GM21360 (cell line): ENCODE measurements around the gene VSTM2L.

Experiments
- ATAC-seq: cut with Tn5 transposase; IDR thresholded peaks from one replicate; pipeline ENCODE4 v1.9.1; 2021; ENCODE audit warnings: mild to moderate bottlenecking, moderate library complexity; ENCODE audit not compliant: unreplicated experiment

VSTM2L gene

GRCh38 chr20:37917461-37917860, 14.5 kb downstream of the VSTM2L start:
- ATAC-seq, result no peak

DNA sequence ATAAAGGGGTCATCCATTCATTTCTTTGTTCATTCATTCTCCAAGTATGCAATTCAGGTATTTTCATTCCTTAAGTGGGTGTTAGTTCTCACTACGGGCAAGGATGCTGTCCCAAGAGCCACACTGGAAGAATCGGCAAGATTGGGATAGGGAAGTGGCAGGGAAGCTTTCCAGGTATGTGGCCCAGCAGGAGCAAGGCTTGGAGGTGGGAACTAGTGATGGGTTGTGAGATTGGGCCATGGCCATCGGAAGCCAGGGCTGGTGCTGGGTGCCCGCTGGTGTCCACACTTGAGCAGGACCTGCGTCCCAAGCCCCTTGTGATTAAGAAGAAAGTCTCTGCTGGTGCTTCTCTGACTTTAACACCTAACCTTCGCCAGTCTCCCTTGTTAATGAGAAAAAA, 15.1 kb downstream of the VSTM2L start:
- ATAC-seq, result no peak

DNA sequence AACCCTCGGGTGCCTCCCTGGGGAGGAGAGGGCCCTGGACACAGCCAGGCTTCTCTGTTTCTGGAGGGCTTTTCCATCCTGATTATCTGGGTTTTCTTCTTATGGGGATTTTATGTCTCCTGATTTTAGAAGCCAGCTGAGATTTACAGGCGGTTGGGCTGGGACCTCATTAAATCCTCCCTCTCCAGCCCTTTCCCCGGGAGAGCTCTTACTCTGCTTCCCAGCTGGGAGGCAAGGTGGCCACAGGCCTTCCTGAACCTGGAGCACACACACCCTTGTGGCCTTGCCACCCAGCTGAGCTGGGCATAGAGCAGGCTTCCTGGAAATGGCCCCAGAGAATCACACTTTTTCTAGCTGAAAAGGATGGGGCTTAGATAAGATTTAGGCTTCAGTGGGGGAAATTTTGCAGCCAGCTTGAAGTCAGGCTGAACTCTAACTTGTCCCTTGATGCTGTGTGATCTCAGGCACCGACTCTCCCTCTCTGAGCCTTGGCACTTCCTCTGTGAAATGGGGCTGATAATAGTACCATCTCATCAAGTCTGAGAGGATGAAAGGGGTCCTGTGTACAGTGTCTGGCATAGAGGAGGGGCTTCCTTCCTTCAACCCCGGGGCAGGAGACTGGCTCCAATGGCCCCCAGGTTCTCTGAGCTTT, 16.6 kb downstream of the VSTM2L start:
- ATAC-seq, result no peak

GRCh38 chr20:37920270-37920669, 17.3 kb downstream of the VSTM2L start:
- no peak for ATAC-seq

- ATAC-seq, result no peak
These were observed 17.9 kb downstream of the VSTM2L start for GRCh38 chr20:37920679-37921322.

GRCh38 chr20:37921341-37921929, 18.5 kb downstream of the VSTM2L start:
- peak; percentile 55 for ATAC-seq

DNA sequence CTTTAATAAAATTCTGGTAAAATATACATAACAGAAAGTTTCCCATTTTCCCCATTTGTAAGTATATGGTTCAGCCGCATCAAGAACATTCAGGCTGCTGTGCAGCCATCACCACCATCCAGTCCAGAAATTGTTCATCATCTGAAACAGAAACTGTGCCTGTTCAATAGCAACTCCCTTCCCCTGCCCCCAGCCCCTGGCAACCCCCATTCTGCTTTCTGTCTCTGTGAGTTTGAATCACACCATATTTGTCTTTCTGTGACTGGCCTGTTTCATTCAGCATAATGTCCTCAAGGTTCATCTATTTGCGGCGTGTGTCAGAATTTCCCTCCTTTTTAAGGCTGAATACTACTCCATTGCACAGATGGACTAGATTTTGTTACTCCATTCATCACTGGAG, 19.1 kb downstream of the VSTM2L start:
- peak; percentile 63 for ATAC-seq

- ATAC-seq, result no peak
These were observed 22.6 kb downstream of the VSTM2L start for GRCh38 chr20:37925265-37926165.

- ATAC-seq, result no peak
These were observed 23.7 kb downstream of the VSTM2L start for GRCh38 chr20:37926612-37927011.

DNA sequence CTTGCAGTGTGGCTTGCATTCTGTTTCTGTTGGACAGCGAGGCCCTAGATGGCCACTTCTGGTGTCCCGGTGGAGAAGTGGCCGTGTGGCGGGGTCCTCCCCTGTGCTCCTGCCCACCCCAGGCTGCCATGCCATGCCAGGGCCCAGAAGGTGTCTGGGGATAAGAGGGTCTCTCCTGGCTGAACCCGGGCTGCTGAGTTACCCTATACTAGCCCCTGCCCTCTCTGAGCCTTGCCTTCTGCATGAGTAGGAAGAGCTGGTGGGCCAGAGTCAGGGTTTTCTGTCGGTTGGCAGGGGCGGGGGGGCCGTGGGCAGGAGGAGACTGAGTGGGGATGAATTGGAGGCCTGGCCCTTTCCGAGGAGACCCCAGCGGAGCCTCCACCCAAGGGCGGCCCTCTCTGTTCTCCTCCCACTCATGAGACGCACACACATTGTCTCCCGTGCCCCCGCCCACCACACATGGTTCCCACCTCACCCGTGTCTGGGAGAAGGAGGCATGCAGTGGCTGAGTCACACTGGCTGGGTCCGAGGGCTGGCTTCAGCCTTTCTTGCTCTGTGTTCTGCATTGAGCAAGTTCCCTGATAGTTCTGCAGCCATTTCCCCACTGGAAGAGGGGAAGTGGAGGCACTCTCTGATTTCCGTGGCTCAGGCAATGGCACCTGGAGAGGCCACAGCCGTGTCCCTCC, 24.6 kb downstream of the VSTM2L start:
- ATAC-seq, result no peak

- ATAC-seq, result no peak
These were observed 26.2 kb downstream of the VSTM2L start for GRCh38 chr20:37928996-37929682.

DNA sequence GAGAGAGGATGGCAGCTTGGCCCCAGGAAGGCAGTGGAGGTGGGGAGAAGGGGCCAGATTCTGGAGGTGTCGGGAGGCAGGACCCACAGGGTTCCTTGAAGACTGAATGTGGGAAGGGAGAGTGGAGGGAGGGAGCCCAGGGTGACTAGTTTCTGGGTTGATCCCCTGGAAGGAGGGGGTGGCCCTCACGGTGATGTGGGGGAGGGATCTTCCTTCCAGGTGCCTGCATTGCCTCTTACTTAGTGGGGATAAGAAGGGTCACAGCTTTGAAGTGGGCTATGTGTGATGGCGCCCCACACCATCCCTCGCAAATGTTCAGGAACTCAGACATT, 26.7 kb downstream of the VSTM2L start:
- ATAC-seq, result no peak

GRCh38 chr20:37931153-37931922, 28.4 kb downstream of the VSTM2L start:
- no peak for ATAC-seq

DNA sequence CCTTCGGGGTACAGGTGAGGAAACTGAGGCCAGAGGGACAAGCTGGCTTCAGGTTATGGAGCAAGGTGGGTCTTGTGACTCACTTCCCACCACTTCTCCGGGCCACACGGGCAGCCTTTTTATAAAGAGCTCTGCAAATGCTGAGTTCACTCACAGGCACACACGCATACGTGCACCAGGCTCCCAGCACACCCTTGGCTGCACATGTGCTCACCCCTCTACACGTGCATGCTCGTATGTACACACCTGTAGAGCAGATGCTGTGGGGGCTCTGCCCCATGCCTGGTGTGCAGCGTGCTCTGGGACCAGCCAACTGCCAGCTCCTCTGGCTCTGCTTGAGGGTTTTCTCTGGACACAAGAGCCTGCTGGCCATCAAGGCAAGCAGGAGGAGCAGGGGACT, 29.1 kb downstream of the VSTM2L start:
- ATAC-seq, result no peak

DNA sequence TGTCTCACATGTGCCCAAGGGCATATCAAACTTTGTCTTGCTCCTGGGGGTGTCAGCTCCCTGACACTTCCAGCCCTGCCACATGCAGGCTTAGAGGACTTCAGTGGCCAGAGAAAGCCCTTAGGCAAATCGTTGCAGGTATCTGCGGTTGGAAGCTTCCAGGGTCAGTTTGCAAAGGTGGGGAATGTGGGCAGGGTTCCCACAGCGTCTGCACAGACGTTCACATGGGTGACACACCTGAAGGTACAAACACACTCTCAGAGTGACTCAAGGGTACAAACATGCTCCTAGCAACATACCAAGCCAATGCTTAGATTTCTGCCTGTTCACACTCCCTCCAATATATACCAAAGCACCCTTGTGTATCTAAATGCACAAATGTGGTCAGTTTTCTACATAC, 30.0 kb downstream of the VSTM2L start:
- ATAC-seq, result no peak

DNA sequence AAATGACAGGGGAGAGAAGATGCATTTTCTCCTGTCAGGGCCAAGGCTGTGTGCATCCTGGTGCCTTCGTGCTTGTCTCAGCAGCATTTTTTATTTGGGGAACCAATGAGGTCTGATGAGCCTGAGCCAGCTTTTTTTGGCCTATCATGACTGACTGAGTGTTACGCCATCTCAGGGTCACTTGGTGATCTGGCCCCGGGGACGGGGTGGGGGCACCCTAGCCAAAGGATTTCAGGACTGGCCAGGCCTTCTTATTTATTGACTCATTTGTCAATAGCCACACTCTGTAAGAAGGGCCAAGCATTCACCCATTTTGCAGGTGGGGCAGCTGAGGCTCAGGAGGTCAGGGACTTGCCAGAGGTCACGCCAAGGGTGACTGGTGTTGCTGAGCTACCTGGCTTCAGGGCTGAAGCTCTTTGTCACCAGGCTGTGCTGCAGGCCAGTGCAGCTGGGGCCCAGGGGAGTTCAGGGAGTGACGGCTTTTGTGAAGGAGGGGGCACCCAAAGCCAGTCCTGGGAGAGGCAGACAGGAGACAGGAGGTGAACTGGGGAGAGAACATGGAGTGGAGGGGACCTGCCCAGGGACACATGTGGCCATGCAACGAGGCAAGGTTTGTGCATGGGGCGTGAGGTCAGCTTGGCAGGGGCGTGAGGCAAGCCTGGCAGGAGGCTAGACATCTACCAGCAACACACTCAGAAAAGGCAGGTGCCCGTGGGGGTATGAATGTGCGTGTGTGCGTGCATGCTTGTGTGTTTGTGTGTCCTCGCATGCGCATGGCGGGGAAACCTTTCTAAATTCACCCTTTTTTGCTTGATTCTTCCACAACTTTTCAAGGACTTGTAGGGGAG, 31.1 kb downstream of the VSTM2L start:
- ATAC-seq, result no peak

DNA sequence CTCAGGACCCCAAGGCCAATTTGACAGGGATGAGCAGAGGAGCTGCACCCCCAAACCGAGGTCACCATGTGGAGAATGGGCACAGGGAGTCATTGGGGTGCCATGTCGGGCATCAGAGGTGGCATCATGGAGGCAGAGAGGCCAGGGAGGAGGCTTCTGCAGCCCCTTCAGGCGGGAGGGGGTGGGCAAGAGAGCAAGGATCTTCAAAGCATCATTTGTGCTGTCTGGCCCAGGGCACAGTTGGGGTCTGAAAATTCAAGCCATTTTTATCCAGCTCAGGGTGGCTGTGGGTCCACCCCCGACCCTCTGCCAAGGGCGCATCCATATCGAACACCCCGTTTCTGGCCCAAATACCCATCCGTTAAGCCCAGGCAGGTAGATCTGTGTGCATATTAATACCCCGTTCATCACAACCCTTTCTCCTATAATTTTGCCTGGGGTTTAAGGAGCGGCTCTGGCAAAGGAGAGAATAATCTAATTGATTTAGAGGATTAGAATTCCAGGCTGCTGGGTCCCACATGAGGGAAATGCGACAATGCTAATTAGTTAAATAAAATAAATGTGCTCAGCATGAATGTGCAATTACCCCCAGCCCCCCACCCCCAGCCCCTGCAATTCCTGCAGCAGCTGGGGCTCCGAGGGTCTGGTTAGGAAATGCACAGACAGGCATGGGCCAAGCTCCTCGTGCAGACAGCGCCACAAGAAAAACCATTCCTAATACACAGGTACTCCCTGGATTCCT, 31.9 kb downstream of the VSTM2L start:
- ATAC-seq, result no peak

- ATAC-seq, result no peak
These were observed 32.5 kb downstream of the VSTM2L start for GRCh38 chr20:37935435-37935834.
